ENCODE data around the gene VCPKMT. TPM values are rescaled to one million over a fixed set of nuclear protein-coding genes. Genes with fewer than 3 reads are reported as not detected.

The VCPKMT gene
- total and polyA plus RNA-seq, 4 donors = 2.6 to 5.0 (median 2.9) TPM

GRCh38 chr14:50083467-50084337 lies 32.7 kb downstream of the VCPKMT start:
- no peak overlapping the region for H3K9ac ChIP-seq (ENCODE audit: low read depth in 1 of 2, low read length in 2 of 2)
- whole genome bisulfite sequencing = 87% methylated on average over 17 of the region's 17 CpGs
- H3K27ac ChIP-seq (ENCODE audit: low read depth in 1 of 2, low read length in 2 of 2) = peak overlapping the region; percentile 45 to 75
- no peaks in the 10 kb centered on the region for H3K36me3 ChIP-seq (ENCODE audit: control insufficient read depth in 4 of 4, insufficient read depth in 3 of 4, low read depth in 1 of 4, low read length in 3 of 4)
- no peak for DNase-seq (ENCODE audit: low spot score)
- H3K4me3 ChIP-seq (ENCODE audit: low read depth in 1 of 3, low read length in 3 of 3) = no peak overlapping the region
- TF ChIP-seq MAX (IDR thresholded peaks at IDR 0.05) (no peak), FOXA1 (IDR thresholded peaks at IDR 0.05) (no peak), REST (IDR thresholded peaks at IDR 0.05) (no peak), GABPA (IDR thresholded peaks at IDR 0.05 in 1 of 2, conservative IDR thresholded peaks at IDR 0.05 in 1 of 2) (no peak), YY1 (IDR thresholded peaks at IDR 0.05) (no peak), ZBTB33 (IDR thresholded peaks at IDR 0.05) (no peak), EGR1 (IDR thresholded peaks at IDR 0.05; ENCODE audit: low read depth in 2 of 2) (no peak), CTCF (IDR thresholded peaks at IDR 0.05; ENCODE audit: low read depth, low read length, missing input control) (no peak), RXRA (IDR thresholded peaks at IDR 0.05) (no peak), FOXA2 (IDR thresholded peaks at IDR 0.05) (no peak), NR2F2 (IDR thresholded peaks at IDR 0.05) (no peak)
- H3K9me3 ChIP-seq (ENCODE audit: control insufficient read depth in 4 of 4, low read length in 3 of 4) = no peaks in the 10 kb centered on the region
- H3K4me1 ChIP-seq (ENCODE audit: control insufficient read depth in 4 of 4, insufficient read depth in 4 of 4, low read length in 3 of 4) = peaks cover 0 to 3% (median 0%) of the 10 kb centered on the region in 4 donors
- no peaks in the 10 kb centered on the region for H3K27me3 ChIP-seq (ENCODE audit: control insufficient read depth in 4 of 4, insufficient read depth in 4 of 4, low read length in 3 of 4)

GRCh38 chr14:50082784-50083466 lies 33.4 kb downstream of the VCPKMT start:
- TF ChIP-seq RAD21 (IDR thresholded peaks at IDR 0.05) (no peak), TAF1 (conservative IDR thresholded peaks at IDR 0.05) (no peak), HNF4G (IDR thresholded peaks at IDR 0.05) (no peak), MAX (IDR thresholded peaks at IDR 0.05) (no peak), FOXA2 (IDR thresholded peaks at IDR 0.05) (no peak), RXRA (IDR thresholded peaks at IDR 0.05) (no peak), CTCF (IDR thresholded peaks at IDR 0.05; ENCODE audit: low read depth, low read length, missing input control) (no peak), HNF4A (conservative IDR thresholded peaks at IDR 0.05) (no peak)
- DNase-seq (ENCODE audit: low spot score) = no peak
- 87% methylated on average over 10 of the region's 10 CpGs for WGBS
- no peaks in the 10 kb centered on the region for H3K9me3 ChIP-seq (ENCODE audit: control insufficient read depth in 4 of 4, low read length in 3 of 4)
- H3K27me3 ChIP-seq (ENCODE audit: control insufficient read depth in 4 of 4, insufficient read depth in 4 of 4, low read length in 3 of 4) = no peaks in the 10 kb centered on the region
- H3K36me3 ChIP-seq (ENCODE audit: control insufficient read depth in 4 of 4, insufficient read depth in 3 of 4, low read depth in 1 of 4, low read length in 3 of 4) = no peaks in the 10 kb centered on the region
- H3K9ac ChIP-seq (ENCODE audit: low read depth in 1 of 2, low read length in 2 of 2) = no peak overlapping the region
- H3K27ac ChIP-seq (ENCODE audit: low read depth in 1 of 2, low read length in 2 of 2) = peak overlapping the region; percentile 23 to 75
- H3K4me1 ChIP-seq (ENCODE audit: control insufficient read depth in 4 of 4, insufficient read depth in 4 of 4, low read length in 3 of 4) = peaks cover 0 to 3% (median 0%) of the 10 kb centered on the region in 4 donors
- no peak overlapping the region for H3K4me3 ChIP-seq (ENCODE audit: low read depth in 1 of 3, low read length in 3 of 3)

All from liver (tissue), 9 donors.